Germinal center (tissue), 1 donor: ENCODE measurements around the gene SPG7.
"Not testable (repeated sequence)": the region's sequence is repeated elsewhere in the genome, so short reads cannot be mapped to it uniquely, and the experiment has no call there.

Experiments used
- DNase-seq: peaks from one replicate; pipeline ENCODE4 v3.0.0; 2012; ENCODE audit warnings: mixed read lengths, low spot score

The SPG7 gene

GRCh38 chr16:89507834-89508590 lies at the start of gene SPG7:
TSS of gene SPG7 (plus strand) at chr16:89508403. CDS start at chr16:89508418, 15 bp downstream.
- DNase-seq, result peak; percentile 96

- DNase-seq, result no peak
Measured at GRCh38 chr16:89458551-89458950, 49.7 kb upstream of the SPG7 start.

GRCh38 chr16:89458967-89459366 lies 49.2 kb upstream of the SPG7 start:
- DNase-seq, result no peak

GRCh38 chr16:89460556-89460955 lies 47.6 kb upstream of the SPG7 start:
- no peak for DNase-seq

GRCh38 chr16:89461890-89462289 lies 46.3 kb upstream of the SPG7 start:
- not testable (repeated sequence) for DNase-seq

- DNase-seq, result not testable (repeated sequence)
Measured at GRCh38 chr16:89462639-89463038, 45.6 kb upstream of the SPG7 start.

GRCh38 chr16:89463312-89463711 lies 44.9 kb upstream of the SPG7 start:
- not testable (repeated sequence) for DNase-seq

- DNase-seq, result no peak
Measured at GRCh38 chr16:89466920-89467319, 41.3 kb upstream of the SPG7 start.

- DNase-seq, result no peak
Measured at GRCh38 chr16:89467382-89467781, 40.8 kb upstream of the SPG7 start.

- no peak for DNase-seq
Measured at GRCh38 chr16:89472711-89473075, 35.5 kb upstream of the SPG7 start.

- DNase-seq, result no peak
Measured at GRCh38 chr16:89473136-89473712, 35.0 kb upstream of the SPG7 start.

GRCh38 chr16:89473791-89474414 lies 34.3 kb upstream of the SPG7 start:
- DNase-seq, result no peak

- no peak for DNase-seq
Measured at GRCh38 chr16:89475144-89475543, 33.1 kb upstream of the SPG7 start.

- DNase-seq, result peak; percentile 21
Measured at GRCh38 chr16:89476379-89476778, 31.8 kb upstream of the SPG7 start.

GRCh38 chr16:89476811-89477261 lies 31.4 kb upstream of the SPG7 start:
- DNase-seq, result peak; percentile 77

- DNase-seq, result no peak
Measured at GRCh38 chr16:89478576-89479221, 29.5 kb upstream of the SPG7 start.

GRCh38 chr16:89481356-89481955 lies 26.7 kb upstream of the SPG7 start:
- DNase-seq, result no peak

GRCh38 chr16:89482150-89482816 lies 25.9 kb upstream of the SPG7 start:
- no peak for DNase-seq

- DNase-seq, result no peak
Measured at GRCh38 chr16:89482817-89483205, 25.4 kb upstream of the SPG7 start.

- no peak for DNase-seq
Measured at GRCh38 chr16:89484041-89484501, 24.1 kb upstream of the SPG7 start.

GRCh38 chr16:89484923-89485679 lies 23.1 kb upstream of the SPG7 start:
- no peak for DNase-seq
